ENCODE results near the gene TGM2.

The TGM2 gene

DNA sequence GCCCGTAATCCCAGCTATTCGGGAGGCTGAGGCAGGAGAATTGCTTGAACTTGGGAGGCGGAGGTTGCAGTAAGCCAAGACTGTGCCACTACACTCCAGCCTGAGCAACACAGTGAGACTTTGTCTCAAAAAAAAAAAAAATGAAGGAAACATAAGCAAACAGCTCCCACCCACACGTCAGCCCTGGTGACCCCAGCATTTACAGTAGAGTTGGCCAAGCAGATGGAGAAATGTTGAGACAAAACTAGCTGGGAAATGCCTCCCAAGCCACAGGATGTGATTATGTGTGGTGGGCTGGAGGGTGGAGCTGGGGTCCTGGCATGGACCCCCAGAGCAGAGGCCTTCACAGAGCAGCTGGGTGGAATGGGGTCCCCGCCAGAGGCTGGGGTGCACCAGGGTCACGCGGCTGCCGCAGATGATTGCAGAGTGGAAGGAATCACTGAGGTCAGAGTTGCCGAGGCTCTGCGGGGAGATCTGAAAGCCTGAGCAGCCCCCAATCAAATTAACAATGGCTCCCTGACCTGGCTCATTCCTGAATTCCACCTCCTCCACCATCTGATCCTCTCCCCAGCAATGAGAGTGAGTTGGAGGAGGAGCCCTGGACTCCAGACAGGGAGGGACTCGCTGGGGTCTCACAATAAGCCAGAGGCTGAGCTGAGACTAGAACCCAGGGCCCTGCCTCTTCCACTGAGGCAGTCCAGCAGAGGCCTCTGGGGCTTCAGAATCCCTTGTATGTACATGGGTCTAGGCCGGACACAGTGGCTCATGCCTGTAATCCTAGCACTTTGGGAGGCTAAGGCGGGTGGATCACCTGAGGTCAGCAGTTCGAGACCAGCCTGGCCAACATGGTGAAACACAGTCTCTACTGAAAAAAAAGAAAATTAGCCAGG, 34.7 kb upstream of the TGM2 start:
- DNase-seq (ENCODE audit: low spot score) = no peak

DNA sequence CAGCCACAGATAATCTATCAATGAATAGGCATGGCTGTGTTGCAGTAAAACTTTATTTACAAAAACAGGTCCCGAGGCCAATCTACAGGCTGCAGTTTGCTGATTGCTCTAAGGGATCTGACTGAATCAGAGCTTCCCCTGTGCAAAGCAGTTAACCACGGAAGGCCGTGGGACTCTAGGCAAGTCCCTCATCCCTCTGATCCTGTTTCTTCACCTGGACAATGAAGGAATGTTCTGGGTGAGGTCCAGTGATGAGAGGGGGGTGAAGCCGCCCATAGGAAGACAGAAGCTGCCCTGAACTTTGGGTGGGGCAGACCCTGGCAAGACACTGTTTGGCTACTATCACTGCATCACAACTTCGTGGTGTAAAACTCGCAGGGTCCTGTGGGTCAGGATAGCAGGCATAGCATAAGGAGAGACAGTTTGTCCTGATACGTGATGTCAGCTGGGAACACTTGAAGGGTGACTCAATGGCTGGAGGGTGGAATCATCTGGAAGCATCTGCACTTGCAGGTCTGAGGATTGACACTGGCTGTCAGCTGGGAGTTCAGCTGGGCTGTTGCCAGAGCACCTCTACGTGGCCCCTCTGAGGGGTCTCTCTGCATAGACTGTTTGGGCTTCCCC, 33.3 kb upstream of the TGM2 start:
- DNase-seq (ENCODE audit: low spot score) = no peak

DNA sequence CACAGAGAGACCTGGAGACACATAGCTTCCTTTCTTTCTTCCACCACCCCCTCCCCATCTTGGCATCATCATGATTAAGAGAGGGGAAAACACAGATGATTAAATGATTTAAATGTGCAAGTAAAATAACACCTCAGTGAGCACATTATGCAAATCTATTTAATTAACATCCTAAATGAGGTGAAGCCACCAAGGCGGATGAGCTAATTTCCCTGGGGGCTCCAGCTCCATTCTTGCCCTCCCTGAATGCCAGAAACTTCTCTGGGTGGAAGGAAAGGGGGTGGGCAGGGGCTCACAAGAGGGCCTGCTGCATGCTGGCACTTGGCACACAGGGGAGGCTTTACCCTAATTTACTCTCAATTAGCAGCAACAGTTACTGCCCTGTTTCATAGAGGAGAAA, 32.5 kb upstream of the TGM2 start:
- no peak for DNase-seq (ENCODE audit: low spot score)

DNA sequence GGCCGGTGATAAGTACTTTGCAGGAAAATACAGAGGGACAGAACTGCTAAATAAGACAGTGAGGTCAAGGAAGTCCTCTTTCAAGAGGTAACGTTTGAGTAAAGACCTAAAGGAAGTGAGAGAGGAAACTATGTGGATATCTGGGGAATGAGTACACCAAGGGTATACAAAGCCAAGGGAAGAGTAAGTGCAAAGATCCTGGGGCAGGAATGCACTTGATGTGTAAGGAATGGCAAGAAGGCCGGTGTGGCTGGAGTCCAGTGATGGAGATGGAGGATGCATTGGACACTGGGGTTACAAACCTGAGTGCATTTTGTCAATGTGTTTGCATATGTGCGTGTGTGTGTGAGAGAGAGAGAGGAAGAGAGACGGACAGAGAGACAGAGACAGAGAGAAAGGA, 32.1 kb upstream of the TGM2 start:
- DNase-seq (ENCODE audit: low spot score) = no peak

DNA sequence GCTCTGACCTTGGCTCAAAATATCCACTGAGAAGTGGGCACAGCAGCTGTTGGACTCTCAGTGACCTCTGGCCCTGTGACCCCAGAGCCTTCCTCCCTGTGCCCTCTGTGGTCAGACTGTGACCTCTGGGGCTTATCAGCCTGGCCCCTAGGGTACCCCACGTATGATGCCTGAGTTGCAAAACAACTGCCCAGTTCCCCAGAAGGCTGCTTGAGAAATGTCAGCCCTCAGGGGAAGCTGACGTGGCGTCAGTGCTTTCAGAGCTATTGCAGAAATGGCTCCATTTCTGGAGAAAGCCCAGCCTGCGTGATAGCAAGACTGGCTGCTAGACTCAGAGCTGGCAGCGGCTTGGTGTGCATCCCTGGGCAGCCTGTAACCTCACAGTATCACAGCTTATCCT, 31.5 kb upstream of the TGM2 start:
- no peak for DNase-seq (ENCODE audit: low spot score)

DNA sequence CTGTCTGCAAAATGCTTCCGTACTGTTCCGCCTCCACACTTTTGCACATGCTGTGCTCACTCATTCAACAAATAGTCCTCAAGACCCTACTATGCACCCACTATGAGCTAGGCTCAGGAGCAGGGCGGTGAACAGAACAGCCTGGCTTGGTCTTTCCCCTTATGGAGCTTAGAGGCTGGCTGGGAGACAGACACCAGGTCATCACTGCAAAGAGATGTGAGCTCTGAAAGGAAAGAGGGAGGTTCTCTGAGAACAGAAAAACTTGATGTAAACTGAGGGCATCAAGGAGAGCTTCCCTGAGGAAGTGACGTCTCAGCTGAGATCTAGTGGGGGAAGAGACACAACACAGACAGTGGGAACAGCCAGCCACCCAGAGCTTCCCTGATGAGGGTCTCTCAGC, 31.0 kb upstream of the TGM2 start:
- no peak for DNase-seq (ENCODE audit: low spot score)

DNA sequence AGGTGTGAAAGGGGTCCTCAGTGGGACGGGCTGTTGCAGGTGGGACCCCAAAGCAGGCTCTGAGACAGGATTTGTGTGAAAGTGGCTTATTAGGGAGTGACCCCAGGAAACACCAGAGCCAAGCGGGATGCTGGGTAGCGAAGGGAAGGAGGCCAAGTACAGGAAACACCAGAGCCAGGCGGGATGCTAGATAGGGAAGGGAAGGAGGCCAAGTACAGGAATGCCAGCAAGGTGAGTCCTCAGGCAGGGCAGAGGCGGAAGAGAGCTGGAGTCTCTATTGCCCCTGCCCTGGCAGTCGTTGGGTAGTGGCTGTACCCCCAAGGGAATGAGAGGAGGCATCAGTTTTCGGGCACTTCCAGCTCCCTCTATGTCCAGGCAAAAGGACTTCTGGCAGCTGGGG, 30.5 kb upstream of the TGM2 start:
- no peak for DNase-seq (ENCODE audit: low spot score)

DNA sequence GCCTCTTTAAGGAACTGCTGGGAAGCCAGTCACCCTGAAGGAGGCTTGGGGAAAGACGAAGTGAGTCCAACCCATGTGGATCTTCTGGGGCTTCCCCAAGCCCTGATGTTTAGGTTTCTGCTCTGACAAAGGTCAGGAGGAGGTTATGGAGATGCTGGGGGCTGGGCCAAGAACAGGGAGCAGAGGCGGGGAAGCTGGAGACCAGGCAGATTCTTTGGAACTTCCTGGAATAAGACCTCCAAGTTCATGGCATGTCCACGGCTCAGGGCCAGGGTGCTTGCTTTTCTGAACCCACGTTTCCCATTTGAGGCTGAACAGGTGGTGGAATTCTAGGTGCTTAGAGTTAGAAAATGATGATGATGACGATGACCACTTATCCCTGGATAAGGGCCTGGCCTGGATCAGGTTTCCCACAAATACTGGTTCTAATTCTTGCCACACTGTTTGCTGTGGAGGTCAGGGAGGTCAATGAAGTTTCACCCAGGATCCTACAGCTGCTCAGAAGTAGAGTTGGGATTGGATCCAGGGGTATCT, 30.0 kb upstream of the TGM2 start:
- DNase-seq (ENCODE audit: low spot score) = no peak

DNA sequence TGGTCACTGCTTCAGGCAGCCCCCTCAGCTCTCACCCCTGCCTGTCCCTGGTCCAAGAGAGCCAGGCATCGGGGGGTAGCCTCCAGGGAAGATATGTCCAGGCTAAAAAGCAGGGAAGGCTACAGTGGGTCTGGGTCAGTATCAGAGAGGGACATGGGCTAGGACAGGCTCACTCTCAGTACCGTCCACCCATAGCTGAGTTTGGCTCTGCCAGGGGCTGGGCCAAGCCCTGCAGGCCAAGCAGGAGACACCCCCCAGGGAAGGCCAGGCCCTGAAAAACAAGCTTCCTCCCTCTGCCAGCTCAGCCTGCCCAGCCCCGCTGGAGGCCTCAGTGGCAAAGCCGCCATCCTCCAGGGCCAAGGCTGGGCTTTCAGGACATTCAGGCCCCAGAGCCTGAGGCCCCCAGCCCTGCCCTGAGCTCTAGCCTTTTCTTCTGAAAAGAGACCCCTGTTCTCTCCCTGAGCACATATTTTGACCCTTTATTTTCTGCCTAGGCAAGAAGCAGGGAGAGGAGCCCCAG, 28.6 kb upstream of the TGM2 start:
- DNase-seq (ENCODE audit: low spot score) = no peak

DNA sequence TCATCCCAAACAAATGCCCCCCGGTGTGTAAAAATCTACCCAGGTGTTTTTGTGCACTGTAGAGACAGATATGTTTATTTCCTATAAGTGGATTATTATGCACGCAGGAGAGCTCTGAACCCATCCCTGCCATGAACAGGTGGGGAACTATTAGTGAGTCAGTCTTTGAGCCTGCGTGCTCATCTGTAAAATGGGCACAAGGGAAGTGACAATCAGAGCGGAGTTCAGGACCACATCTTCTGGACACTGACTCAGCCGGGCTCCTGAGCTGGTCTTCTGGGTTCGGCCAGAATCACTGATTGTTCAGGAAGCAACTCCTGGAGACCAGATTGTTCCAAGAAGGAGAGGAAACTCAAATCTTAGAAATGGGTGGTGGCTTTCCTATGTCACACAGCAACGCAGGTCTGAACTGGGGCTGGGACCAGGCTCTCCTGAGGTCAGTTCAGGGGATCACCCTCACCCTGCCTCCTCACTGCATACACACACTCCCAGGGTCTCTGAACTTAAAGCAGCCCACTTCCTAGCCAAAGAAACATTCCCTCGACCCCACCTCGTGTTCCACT, 27.3 kb upstream of the TGM2 start:
- DNase-seq (ENCODE audit: low spot score) = no peak

DNA sequence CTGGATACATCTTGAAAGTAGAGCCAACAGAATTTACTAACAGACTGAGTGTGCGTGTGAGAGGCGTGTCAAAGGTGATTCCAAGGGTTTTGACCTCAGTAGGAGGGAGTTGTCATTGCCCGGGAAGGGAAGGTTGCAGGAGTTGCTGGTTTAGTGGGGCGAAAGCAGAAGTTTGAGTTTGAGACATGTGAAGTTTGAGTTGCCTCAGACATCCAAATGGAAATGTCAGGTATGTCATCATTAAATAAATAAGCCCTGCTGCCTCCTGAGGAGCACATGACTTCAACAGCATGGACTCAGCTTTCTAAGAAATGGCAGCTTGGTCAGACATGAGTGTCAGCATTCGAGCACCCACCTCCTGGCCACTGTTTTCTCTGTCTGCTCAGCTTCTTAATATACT, 26.6 kb upstream of the TGM2 start:
- DNase-seq (ENCODE audit: low spot score) = no peak

DNA sequence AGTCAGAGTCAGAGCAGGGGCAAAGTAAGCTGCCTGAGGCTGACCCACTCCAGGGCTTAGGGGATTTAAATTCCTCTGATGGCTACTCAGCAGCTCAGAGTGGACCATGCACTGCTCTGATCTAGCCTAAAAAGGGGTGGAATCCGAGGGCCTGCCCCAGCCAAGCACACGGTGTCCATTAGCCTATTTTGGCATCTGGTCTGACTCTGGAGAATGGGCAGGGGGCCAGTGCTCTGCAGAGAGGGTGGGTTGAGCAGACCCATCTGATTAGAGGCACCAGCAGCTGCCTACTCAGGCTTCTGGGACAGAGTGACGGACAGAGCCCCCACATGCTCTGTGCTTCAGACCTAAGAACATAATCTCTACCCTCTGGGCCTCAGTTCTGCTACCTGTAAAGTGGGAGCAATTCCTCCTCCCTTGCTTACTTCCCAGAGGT, 25.9 kb upstream of the TGM2 start:
- DNase-seq (ENCODE audit: low spot score) = no peak

DNA sequence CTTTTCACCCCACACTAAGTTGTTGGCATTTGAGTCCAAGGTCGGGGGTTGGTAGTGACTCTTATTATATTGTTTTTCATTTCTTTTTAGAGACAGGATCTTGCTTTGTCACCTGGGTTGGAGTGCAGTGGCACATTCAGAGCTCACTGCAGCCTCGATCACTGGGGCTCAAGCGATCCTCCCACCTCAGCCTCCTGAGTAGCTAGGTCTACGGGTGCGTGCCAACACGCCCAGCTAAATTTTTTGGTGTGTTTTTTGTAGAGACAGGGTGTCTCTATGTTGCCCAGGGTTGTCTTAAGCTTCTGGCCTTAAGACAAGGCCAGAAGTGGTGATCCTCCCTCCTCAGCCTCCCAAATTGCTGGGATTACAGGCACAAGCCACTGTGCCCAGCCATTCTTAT, 25.1 kb upstream of the TGM2 start:
- no peak for DNase-seq (ENCODE audit: low spot score)

DNA sequence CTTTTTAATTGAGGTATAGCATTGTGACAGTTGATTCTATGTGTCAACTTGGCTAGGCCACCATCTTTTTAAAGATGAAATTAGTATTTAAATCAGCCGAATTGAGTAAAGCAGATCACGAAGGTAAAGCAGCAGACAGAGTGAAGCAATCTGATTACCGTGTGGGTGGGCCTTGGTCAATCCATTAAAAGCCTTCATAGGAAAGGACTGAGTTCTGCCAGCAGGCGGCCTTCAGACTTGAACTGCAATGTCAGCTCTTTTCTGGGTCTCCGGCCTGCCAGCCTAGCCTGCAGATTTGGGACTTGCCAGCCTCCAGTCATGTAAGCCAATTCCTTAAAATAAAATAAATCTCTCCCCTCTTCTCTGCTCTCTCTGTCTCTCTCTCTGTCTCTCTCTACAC, 22.4 kb upstream of the TGM2 start:
- DNase-seq (ENCODE audit: low spot score) = no peak

DNA sequence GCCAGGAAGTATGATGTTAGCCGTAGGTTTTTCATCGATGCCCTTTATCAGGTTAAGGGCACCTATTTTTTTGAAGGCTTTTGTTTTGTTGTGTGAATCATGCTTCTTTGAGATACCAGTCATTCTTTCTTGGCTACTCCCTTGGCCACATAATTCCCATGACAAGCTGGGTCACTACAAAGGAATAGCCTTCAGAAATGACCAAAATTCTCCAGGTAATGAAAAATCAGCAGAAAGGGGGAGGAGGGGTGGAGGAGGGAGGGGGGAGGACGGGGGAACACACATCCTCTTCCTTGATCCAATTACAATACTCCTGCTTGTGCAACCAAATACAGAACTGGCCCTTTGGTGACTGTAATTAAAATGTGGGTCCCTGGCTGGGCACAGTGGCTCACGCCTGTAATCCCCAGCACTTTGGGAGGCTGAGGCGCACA, 21.7 kb upstream of the TGM2 start:
- DNase-seq (ENCODE audit: low spot score) = no peak

DNA sequence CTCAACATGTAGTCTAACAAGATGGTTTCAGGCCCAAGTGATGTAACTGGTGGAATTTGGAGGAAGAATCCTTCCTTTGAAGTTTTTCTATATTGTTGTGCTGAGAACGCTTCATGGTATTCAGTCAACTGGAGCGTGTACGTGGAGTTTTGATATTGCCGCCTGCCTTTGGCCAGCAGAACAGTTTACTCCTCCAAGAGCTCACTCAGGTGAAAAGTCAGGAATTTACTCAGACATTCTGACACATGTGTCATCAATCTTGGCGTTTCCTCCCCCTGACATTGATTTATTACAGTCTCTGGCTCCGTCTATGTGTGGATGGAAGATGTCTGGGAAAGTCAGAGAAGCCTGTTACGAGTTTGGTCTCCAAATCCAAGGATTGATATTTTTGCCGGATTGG, 19.0 kb upstream of the TGM2 start:
- no peak for DNase-seq (ENCODE audit: low spot score)

DNA sequence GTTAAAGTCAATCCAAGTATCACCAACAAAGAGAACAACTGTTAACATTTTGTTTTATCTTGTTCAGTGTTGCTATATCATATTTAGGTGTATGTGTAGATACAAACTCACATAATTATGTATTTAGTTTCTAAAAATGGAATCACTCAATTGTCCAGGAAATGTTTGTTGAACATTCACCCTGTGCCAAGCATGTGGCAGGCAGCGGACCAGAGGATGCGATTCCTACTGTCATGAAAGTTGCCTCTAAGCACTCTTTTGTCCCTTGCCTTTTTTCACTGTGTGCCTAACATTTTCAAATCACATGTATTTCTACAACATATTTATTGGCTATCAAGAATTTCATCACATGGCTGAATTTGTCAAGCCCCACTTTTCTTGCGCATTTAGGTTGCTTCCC, 16.9 kb upstream of the TGM2 start:
- no peak for DNase-seq (ENCODE audit: low spot score)

DNA sequence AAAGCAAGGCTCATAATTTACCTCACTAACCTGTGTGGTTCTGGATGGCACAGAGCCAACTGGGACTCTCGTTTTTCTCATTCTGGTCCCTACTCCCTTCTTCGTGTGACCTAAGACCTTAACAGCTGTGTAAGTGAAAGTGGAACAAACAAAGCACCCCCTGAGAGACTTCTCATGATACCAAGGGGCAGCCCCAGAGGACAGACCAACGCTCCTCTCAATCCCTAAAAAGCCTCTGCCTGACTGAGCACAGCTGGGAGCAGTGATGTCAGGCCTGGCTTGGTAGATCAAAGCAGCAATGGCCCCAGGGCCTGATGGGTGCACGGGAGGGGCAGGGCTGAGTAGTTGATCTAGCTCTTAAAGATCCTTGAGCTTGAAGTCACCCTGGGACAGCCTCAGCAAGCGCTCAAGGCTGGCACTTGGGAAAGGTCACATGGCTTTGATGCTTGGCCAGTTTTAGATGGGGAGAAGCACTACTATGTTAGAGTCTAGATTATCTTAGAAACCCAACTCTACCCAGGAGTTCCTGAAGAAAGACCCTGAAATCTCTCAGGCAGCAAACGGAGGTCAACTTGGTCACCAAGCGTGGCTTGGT, 16.2 kb upstream of the TGM2 start:
- no peak for DNase-seq (ENCODE audit: low spot score)

DNA sequence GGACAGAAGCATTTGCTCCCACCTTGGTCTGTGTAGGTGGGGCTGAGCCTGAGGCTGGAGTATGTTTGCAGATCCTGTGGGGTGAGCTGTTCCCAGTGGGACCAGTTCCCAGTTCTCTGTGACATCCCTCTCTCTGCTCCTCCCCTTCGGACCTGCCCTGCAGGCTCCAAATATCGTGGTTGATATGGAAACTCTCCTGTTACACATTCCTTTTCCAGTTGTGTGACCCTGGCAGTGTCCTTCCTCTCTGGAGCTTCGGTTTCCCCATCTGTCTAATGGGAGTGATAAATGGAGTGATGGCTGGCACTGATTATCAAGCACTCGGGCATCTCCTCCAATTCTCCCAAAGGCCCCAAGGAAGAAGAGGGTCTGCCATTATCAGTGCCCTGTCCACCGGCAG, 15.7 kb upstream of the TGM2 start:
- no peak for DNase-seq (ENCODE audit: low spot score)

DNA sequence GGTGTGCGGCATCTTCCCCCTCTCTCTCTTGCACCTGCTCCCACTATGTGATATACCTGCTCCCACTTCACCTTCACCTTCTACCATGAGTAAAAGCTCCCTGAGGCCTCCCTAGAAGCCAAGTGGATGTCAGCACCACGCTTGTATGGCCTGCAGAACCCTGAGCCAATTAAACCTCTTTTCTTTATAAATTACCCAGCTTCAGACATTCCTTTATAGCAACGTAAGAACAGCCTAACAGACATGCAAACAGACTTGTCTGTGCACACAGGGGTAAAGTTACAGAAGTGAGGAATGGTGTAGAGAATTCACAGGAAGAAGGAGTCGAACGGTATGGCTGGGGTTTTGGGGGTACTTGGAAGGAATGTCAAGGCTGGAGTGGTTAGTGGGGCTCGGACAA, 14.8 kb upstream of the TGM2 start:
- DNase-seq (ENCODE audit: low spot score) = no peak

DNA sequence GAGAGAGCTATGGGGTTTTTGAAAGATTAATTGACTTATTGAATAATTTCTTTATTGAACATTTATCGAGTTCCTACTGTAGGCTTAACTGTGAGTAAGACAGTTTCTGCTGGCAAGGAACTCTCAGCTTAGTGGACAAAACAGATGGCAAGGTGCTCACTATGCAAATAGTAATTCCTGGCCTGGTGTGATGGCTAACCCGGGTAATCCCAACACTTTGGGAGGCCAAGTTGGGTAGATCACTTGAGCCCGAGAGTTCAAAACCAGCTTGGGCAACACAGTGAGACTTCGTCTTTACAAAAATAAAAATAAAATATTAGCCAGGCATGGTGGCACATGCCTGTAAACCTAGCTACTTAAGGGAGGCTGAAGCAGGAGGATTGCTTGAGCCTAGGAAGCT, 13.5 kb upstream of the TGM2 start:
- DNase-seq (ENCODE audit: low spot score) = no peak

DNA sequence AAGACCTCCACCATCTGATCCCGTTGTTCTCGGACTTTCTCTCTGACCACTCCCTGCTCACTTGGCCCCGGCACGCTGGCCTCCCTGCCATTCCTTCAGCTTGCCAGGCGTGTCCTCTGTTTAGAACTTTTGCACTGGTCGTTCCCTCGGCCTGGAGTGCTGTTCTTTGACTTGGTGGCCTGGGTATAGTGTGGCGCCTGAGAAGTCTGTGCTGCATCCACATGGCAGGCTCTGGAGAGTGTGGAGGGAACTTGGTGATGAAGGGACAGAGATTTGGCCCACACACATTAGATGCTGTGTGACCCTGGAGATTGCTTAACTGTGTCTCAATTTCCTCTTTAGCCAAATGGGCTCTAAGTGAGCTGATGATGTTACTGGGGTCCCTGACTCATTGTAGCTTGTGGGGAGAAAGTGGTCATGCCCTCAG, 13.0 kb upstream of the TGM2 start:
- no peak for DNase-seq (ENCODE audit: low spot score)

DNA sequence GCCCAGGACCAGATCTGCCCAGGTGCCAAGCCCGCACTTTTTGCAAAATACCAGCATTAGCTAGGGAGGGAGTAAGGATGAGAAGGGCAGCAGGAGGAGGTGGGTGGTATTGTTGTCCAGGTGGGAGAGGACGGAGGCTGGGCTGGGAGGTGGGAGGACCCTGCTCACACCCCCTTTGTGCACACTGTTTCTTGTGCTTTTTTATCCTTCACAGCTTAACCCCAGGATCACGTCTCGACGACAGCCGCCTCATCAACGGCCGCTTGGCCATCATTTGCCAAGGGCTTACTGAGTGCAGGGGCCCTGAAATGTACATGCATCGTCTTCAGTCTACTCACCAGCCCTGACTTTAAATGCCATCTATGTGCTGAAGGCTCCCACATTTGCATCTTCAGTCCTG, 12.1 kb upstream of the TGM2 start:
- no peak for DNase-seq (ENCODE audit: low spot score)
